Panc1 (cell line): ENCODE results near the gene ZFP3. TPM values are rescaled to one million over a fixed set of nuclear protein-coding genes. Genes with fewer than 3 reads are reported as not detected.
"Not testable (repeated sequence)": the region's sequence is repeated elsewhere in the genome, so short reads cannot be mapped to it uniquely, and the experiment has no call there.

Experiments used
- ATAC-seq: fragments of 200-7000 bp; cut with Tn5 transposase; 2 replicates; pipeline ENCODE4 v1.9.1; 2020; ENCODE audit warnings: mild to moderate bottlenecking, moderate library complexity
- BruUV-seq: library from RNA; stranded (reverse); fragments of 400-500 nt; replicated peaks from 2 replicates; lab custom pipeline; 2021; lab: Mats Ljungman, UMichigan
- CTCF ChIA-PET: fragments of 300-600 bp; sonication (Branson Sonifier 250); formaldehyde crosslinking; loops from one replicate; lab custom pipeline; 2022; ENCODE audit warnings: antibody characterized with exemption; lab: Charles Lee
- POLR2A ChIA-PET: fragments of 300-600 bp; sonication (Branson Sonifier 250); formaldehyde crosslinking; loops from one replicate; lab custom pipeline; 2022; ENCODE audit warnings: antibody characterized with exemption; lab: Charles Lee
- DNase-seq: peaks from one replicate; pipeline ENCODE4 v3.0.0-alpha.2; 2010; ENCODE audit warnings: low read depth, low spot score
- H3K27ac ChIP-seq: 2 replicates; pipeline ENCODE4 v1.5.1; 2011; ENCODE audit warnings: mild to moderate bottlenecking, low read length, inconsistent platforms
- H3K27me3 ChIP-seq: fragments of 200-500 bp; sonication (Bioruptor generic); 2 replicates; pipeline ENCODE4 v1.6.0; 2014; ENCODE audit warnings: low read length, inconsistent platforms; ENCODE audit not compliant: control insufficient read depth, insufficient read depth
- H3K36me3 ChIP-seq: fragments of 200-500 bp; sonication (Bioruptor generic); 2 replicates; pipeline ENCODE4 v1.5.1; 2014; ENCODE audit warnings: inconsistent platforms, mild to moderate bottlenecking, low read length, moderate library complexity; ENCODE audit not compliant: control insufficient read depth, insufficient read depth
- H3K4me1 ChIP-seq: 2 replicates; pipeline ENCODE4 v1.5.1; 2011; ENCODE audit warnings: inconsistent platforms, mild to moderate bottlenecking, low read length, moderate library complexity; ENCODE audit not compliant: control insufficient read depth, insufficient read depth
- H3K4me3 ChIP-seq, 2 experiments: 2 replicates each; pipeline ENCODE4 v1.5.1; 2011 to 2012; ENCODE audit warnings: low read depth in 2 of 2, low read length in 2 of 2, mild to moderate bottlenecking in 2 of 2, inconsistent platforms in 1 of 2, moderate library complexity in 1 of 2
- H3K9me3 ChIP-seq: fragments of 200-500 bp; sonication (Bioruptor generic); 2 replicates; pipeline ENCODE4 v1.5.1; 2014; ENCODE audit warnings: low read depth, mild to moderate bottlenecking, inconsistent platforms, low read length, moderate library complexity; ENCODE audit not compliant: control insufficient read depth, insufficient read depth
- CTCF ChIP-seq: fragments of 450-650 bp; IDR thresholded peaks from 2 replicates; pipeline ENCODE4 v1.5.1; 2017; ENCODE audit warnings: mild to moderate bottlenecking
- POLR2AphosphoS5 ChIP-seq: IDR thresholded peaks from 2 replicates; pipeline ENCODE4 v1.6.1; 2012; ENCODE audit warnings: mild to moderate bottlenecking, low read depth, low read length, moderate library complexity
- REST ChIP-seq, 2 experiments: IDR thresholded peaks; 2 replicates each; pipeline ENCODE4 v1.6.1; 2011 to 2012; ENCODE audit warnings: low read depth in 2 of 2, control low read depth in 1 of 2, low read length in 1 of 2, mild to moderate bottlenecking in 1 of 2, moderate library complexity in 1 of 2; ENCODE audit not compliant: insufficient read depth in 1 of 2
- SIN3A ChIP-seq: IDR thresholded peaks from 2 replicates; pipeline ENCODE4 v1.6.1; 2012; ENCODE audit warnings: low read depth, mild to moderate bottlenecking, low read length, moderate library complexity, borderline replicate concordance; ENCODE audit not compliant: insufficient read depth
- TCF7L2 ChIP-seq: IDR thresholded peaks from 2 replicates; pipeline ENCODE4 v1.6.1; 2011; ENCODE audit warnings: mild to moderate bottlenecking, low read depth, low read length, inconsistent platforms
- in situ Hi-C: cut with HindIII; loops from 2 replicates; pipeline ENCODE4 v1.10.0; 2016; ENCODE audit warnings: low sequenced_read_pairs, low pct_unique_long_range_greater_than_20kb
- intact Hi-C: fragments of 100-400 bp; cut with micrococcal nuclease; formaldehyde crosslinking; loops from one replicate; pipeline ENCODE4 v1.10.0; 2022; ENCODE audit not compliant: unreplicated experiment
- total RNA-seq: library from RNA; stranded (reverse); gene quantifications from one replicate; pipeline ENCODE4 v1.2.1, GENCODE V29; 2021; ENCODE audit not compliant: unreplicated experiment

ZFP3 gene
- total RNA-seq, 1 experiment from 2014 or later, result not detected

- intact Hi-C loops, H3K9me3 ChIP-seq, H3K4me3 ChIP-seq, in situ Hi-C loops, POLR2A ChIA-PET, ATAC-seq, DNase-seq, BruUV-seq, H3K27me3 ChIP-seq, H3K36me3 ChIP-seq, CTCF ChIA-PET, H3K27ac ChIP-seq, H3K4me1 ChIP-seq: not testable (repeated sequence)
These were observed 46.6 kb downstream of the ZFP3 start for GRCh38 chr17:5124896-5125295.

GRCh38 chr17:5126719-5127488 is 48.6 kb downstream of the ZFP3 start:
- in situ Hi-C loops, result no loop called here
- Histone ChIP-seq H3K4me1 (no peaks in the 10 kb centered on the region), H3K36me3 (no peaks in the 10 kb centered on the region), H3K27me3 (no peaks in the 10 kb centered on the region), H3K4me3 (no peak overlapping the region), H3K9me3 (no peaks in the 10 kb centered on the region), H3K27ac (no peak overlapping the region)
- intact Hi-C loops, result no loop called here
- DNase-seq (no peak), ATAC-seq (no peak)
- POLR2A ChIA-PET, result no interaction called here
- TF ChIP-seq SIN3A (no peak), CTCF (no peak), POLR2AphosphoS5 (no peak), TCF7L2 (no peak), REST (IDR thresholded peaks at IDR 0.05; ENCODE audit: insufficient read depth in 1 of 2, low read depth in 2 of 2, low read length in 1 of 2) (no peak)
- CTCF ChIA-PET, result no interaction called here
- BruUV-seq, result no TSS peak

GRCh38 chr17:5127910-5128309 is 49.6 kb downstream of the ZFP3 start:
- ATAC-seq (no peak), DNase-seq (no peak)
- Histone ChIP-seq H3K27me3 (no peaks in the 10 kb centered on the region), H3K27ac (no peak overlapping the region), H3K4me3 (no peak overlapping the region), H3K9me3 (no peaks in the 10 kb centered on the region), H3K36me3 (no peaks in the 10 kb centered on the region), H3K4me1 (no peaks in the 10 kb centered on the region)
- TF ChIP-seq POLR2AphosphoS5, result no peak
- TF ChIP-seq REST (IDR thresholded peaks at IDR 0.05; ENCODE audit: insufficient read depth in 1 of 2, low read depth in 2 of 2, low read length in 1 of 2), result no peak
- no peak for TF ChIP-seq SIN3A
- TF ChIP-seq CTCF, result no peak
- TF ChIP-seq TCF7L2, result no peak
- ChIA-PET POLR2A (no interaction called here), CTCF (no interaction called here)
- intact Hi-C loops (no loop called here), in situ Hi-C loops (no loop called here)
- BruUV-seq, result no TSS peak
